ENCODE results near the gene ADAMTSL2.

ADAMTSL2 gene

DNA sequence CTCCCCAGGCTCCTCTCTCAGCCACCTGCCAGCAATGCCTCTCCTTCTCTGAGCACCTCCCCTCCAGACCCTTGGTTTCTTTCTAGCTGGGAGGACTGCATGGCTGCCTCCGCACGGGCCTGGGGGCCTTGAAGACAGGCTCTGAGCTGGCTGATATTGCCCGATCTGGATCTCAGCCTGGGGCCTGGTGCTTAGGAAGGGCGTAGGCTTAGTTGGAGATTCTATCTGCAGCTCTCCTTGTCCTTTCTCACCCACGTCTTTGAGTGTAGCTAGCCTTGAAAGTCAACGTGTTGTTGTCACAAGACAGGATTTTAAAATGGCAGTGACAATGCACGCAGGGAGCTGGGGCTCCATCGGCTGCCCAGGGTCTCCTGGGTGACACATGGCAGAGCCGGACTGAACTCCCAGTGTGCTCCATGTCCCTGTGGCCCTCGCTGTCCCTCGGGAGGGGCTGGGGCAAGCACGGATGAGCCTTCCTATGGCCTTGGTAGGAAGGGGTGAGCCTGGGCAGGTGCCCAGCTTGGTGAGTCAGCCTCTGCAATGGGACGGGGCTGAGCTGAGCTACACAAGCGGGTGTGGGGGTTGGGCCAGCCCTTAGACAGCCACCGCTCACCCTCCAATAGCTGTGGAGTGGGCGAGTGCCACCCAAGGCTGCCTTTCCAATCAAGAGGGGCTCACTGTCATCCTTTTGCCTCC lies 9.4 kb downstream of the ADAMTSL2 start:
- no peak for DNase-seq (ENCODE audit: insufficient read length, low spot score)
- TF ChIP-seq, protein P1, sequence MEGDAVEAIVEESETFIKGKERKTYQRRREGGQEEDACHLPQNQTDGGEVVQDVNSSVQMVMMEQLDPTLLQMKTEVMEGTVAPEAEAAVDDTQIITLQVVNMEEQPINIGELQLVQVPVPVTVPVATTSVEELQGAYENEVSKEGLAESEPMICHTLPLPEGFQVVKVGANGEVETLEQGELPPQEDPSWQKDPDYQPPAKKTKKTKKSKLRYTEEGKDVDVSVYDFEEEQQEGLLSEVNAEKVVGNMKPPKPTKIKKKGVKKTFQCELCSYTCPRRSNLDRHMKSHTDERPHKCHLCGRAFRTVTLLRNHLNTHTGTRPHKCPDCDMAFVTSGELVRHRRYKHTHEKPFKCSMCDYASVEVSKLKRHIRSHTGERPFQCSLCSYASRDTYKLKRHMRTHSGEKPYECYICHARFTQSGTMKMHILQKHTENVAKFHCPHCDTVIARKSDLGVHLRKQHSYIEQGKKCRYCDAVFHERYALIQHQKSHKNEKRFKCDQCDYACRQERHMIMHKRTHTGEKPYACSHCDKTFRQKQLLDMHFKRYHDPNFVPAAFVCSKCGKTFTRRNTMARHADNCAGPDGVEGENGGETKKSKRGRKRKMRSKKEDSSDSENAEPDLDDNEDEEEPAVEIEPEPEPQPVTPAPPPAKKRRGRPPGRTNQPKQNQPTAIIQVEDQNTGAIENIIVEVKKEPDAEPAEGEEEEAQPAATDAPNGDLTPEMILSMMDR (IDR thresholded peaks at IDR 0.05; ENCODE audit: insufficient read depth, missing control alignments), result no peak
- no peak for FAIRE-seq

DNA sequence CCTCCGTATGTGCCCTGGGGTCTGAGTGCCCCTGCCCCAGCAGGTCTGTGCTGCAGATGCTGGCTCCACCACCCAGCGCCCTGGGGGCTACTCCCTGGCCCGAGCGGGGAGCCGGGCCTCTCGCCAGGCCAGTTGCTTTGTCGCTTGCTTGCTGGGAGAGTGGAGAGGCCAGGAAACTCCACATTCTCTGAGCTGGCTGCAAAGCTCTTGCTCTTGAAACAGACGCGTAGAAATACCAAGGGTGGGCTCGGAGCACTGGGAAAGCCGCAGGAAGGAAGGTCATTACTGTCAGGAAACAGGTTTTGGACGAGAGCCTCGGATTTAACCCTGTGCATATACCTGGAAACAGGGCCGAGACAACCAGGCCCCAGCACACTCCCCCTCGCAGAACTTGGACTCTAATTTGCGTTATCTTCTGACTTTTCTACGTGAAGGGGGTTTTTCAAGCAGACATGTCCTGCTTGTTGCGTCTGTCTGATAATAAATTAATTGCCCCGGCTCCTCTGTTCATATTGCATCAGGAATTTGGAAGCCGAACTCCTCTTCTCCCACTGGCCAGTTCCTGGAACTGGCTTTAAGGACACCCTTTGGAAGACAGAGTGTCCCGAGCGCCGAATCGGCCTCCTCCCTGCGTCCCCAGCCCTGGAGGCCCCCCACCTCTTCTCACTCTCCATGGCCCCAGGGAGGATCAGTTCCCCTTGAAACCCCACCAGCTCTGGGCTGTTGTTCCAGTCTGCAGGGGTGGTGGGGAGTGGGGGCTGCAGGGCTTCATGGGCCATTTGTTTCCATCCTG lies 11.2 kb downstream of the ADAMTSL2 start:
- no peak for DNase-seq (ENCODE audit: insufficient read length, low spot score)
- TF ChIP-seq, protein P1 (IDR thresholded peaks at IDR 0.05; ENCODE audit: insufficient read depth, missing control alignments), result no peak
- no peak for FAIRE-seq

DNA sequence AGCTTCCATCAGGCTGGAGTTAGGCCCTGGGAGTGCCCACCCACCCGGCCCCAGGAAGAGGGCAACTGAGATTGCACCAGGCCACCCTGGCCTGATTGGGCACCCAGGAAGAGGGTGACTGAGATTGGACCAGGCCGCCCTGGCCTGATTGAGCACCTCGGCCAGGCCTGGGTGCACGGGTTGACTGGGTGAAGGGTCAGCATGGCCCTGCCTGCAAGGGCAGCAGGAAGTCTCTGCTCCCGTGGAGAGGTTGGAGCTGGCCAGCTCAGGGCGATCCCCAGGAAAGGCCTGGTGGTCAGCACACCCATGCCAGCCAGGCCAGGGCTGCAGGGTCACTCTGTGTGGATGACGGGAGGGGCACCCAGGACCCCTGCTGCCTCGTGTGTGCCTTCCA lies 11.8 kb downstream of the ADAMTSL2 start:
- no peak for DNase-seq (ENCODE audit: insufficient read length, low spot score)
- TF ChIP-seq, protein P1 (IDR thresholded peaks at IDR 0.05; ENCODE audit: insufficient read depth, missing control alignments), result no peak
- no peak for FAIRE-seq

DNA sequence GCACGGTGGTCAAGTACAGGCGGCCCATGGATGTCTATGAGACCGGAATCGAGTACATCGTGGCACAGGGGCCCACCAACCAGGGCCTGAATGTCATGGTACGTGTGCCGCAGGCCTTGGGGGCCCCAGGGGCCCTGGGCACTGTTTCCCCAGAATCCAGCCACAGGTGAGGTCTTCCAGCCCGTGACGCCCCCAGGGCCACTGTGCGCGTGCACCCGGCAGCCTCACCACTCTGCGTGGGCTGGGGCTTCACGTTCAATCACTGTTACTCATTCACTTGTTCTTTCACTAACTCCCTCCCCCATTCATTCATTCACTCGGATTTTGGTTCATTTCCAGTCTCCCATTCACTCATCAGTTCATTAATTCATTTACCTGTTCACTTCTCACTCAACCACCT lies 12.6 kb downstream of the ADAMTSL2 start:
- FAIRE-seq, result no peak
- TF ChIP-seq, protein P1 (IDR thresholded peaks at IDR 0.05; ENCODE audit: insufficient read depth, missing control alignments), result no peak
- no peak for DNase-seq (ENCODE audit: insufficient read length, low spot score)

DNA sequence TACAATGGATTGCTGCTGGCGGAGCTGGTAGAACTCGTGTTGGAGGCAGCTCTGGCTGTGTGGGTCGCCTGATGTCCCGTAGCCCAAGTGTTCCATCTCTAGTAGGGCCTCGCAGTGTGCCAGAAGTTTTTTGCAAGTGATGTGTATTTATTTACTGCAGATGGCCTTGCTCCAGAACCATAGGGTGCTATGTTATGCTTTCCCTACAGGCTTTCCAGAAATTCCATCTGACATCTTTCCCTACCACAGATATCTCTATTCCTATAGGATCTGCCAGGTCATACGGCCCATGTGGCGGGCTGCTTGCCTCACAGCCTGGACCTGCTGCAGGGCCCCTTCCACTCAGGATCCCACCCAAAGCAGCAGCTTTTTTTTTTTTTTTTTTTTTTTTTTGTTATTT lies 16.9 kb downstream of the ADAMTSL2 start:
- DNase-seq (ENCODE audit: insufficient read length, low spot score) (no peak), FAIRE-seq (no peak)
- TF ChIP-seq, protein P1 (IDR thresholded peaks at IDR 0.05; ENCODE audit: insufficient read depth, missing control alignments), result no peak

DNA sequence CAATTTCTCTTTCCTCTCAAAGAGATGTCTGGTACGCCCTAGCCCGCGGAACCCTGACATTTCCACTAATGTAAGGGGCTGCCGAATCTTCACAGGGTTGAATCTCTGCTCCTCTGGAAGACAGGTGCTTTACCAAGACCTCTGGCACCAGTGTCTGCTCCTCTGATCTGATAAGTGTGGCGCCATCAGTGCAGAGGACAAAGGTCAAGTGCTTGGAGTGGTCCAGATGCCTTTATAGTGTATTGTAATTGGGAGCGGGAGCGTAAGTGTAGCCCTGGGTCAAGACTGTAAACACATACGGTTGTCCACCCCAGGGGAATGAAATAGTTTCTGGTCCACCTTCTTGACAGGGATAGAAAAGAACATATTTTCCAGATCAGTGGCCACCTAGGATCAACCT lies 17.7 kb downstream of the ADAMTSL2 start:
- DNase-seq (ENCODE audit: insufficient read length, low spot score), result no peak
- no peak for FAIRE-seq
- TF ChIP-seq, protein P1 (IDR thresholded peaks at IDR 0.05; ENCODE audit: insufficient read depth, missing control alignments), result no peak

DNA sequence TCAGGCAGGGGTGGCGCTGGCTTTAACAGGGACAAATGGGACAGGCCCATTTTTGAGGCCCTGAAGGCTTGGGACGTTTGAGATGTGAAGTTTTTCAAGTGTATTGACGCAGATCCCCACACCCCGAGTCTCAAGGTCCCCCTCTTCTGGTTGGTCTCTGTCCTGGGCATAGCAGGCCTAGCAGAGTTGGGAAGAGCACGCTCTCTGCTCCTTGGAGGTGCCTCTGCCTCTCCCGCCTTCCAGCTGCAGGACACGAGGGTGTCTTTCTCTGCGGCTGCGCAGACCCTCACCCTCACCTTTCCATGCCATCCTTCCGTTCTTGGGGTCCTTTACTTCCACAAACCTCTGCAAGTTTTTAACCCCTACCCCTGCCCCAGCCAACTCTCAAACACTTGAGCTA lies 18.6 kb downstream of the ADAMTSL2 start:
- FAIRE-seq, result no peak
- TF ChIP-seq, protein P1 (IDR thresholded peaks at IDR 0.05; ENCODE audit: insufficient read depth, missing control alignments), result no peak

More for the DNA sequence above, 18.6 kb downstream of the ADAMTSL2 start:
- no peak for DNase-seq (ENCODE audit: insufficient read length, low spot score)
